ENCODE measurements around the gene SYT7.

Gene SYT7

GRCh38 chr11:61579676-61580270, 1.1 kb downstream of the SYT7 start:
- DNase-seq: no peak

GRCh38 chr11:61578819-61579675, 1.8 kb downstream of the SYT7 start:
- DNase-seq: no peak

DNA sequence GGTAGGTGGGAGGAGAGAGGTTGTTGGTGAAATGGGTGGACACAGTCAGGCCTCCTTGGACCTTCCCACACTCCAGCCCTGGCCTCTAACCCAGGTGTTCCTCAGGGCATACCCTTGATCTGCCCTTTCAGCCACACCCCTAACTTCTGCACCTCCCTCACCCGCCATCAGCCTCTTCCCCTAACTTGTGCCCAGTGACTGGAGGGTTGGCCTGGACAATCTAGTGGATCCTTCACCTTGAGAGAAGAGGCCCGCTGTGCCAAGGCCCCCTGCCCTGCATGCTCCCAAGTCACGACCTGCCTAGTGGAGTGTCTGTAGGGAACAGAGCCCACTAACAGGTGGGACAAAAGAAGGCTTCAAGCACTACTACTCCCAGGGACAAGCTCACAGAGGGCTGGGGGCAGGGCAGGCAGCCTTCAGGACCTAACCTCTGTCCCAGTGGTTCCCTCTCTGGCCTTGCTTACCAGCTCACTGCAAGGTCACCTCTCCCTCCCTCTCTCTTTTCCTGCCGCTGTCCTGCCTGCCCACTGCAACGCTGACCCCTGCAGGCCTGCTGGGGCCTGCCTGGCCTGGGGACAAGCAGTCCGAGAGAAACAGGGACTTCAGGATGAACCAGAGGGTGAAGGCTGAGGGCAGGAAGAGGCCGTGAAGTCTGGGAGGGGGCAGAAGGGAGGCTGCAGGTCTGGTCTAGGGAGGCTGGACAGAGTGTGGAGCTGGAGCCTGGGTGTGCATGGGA, 3.3 kb downstream of the SYT7 start:
- no peak for DNase-seq

GRCh38 chr11:61575886-61576861, 4.7 kb downstream of the SYT7 start:
- no peak for DNase-seq

- no peak for DNase-seq
Observed at GRCh38 chr11:61574611-61575010, 6.3 kb downstream of the SYT7 start.

DNA sequence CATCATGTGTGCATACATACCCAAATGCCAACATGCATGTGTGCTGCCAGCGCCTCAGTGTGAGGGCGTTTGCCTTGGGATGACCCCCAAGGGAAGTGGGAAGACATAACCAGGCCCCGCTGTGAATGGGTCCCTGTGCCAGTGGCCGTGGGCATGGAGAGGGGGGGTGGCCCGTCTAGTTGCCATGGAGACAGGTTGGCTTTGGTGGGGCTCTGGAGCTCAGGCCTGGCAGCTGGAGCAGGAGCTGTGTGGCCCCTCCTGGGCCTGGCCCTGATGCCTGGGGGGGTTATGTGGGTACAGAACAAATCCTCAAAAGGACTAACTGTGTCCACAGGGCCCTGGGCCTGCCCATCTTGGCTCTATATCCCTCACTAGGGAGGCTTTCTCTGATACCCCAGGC, 8.0 kb downstream of the SYT7 start:
- no peak for DNase-seq

DNA sequence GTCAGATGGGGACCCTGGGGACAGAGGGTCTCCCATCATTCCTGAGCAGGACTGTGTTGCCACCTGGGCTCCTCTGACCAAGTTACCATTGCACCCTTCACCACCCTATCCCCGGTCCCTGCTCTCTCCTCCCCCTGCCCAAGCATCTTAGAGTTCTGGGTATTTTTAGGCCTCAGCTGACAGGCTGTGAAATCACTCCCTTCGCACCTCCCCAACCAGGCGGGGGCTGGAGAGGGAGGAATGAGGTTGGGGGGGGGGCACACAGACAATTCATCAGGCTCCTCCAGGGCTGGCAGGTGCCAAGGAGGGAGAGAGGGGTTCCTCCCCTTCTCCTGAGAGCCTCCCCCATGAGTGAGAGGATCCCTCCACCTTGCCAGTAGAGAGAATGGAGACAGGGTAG, 9.0 kb downstream of the SYT7 start:
- no peak for DNase-seq

- DNase-seq: no peak
Observed at GRCh38 chr11:61571337-61571736, 9.5 kb downstream of the SYT7 start.

DNA sequence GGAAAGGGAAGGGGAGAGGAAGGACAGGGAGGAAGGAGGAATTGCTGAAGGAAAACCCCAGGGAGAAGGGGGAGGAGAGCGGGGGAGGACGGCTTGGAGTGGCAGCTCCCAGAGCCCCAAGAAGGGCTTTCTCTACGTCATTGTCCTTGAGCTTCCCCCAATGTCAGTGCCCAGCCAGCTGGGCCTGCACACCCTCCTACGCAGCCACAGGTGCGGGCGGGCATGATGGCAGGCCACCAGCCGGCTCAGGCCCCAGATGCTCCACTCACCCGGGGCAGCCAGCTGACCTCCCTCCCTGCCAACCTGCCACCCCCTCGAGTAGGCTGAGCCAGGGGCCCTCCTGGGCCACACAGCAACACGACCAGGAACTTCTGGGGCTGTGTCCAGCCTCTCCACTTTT, 11.2 kb downstream of the SYT7 start:
- no peak for DNase-seq

GRCh38 chr11:61569018-61569417, 11.9 kb downstream of the SYT7 start:
- DNase-seq: no peak

GRCh38 chr11:61567286-61568061, 13.4 kb downstream of the SYT7 start:
- DNase-seq: peak; percentile 46 to 62

- no peak for DNase-seq
Observed at GRCh38 chr11:61564936-61565696, 15.8 kb downstream of the SYT7 start.

- DNase-seq: no peak
Observed at GRCh38 chr11:61560751-61561150, 20.1 kb downstream of the SYT7 start.

DNA sequence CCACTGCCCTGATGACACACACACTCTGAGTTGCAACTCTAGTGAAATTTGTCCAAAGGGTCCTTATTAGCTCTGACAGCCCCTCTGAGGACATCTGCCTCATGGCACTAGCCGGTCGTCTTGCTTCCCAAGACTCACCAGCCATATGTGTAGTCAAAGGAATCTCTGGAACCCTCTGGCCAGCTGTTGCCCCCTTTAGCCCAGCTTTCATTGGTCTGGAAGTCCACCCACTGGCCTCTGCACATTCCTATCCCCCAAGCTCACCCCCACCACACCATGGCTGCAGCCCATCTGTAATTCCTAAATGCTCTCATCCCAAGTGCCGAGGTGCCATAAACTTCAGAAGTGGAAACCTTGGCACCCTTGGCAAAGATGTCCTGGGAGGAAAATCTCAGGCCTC, 24.3 kb downstream of the SYT7 start:
- no peak for DNase-seq

- no peak for DNase-seq
Observed at GRCh38 chr11:61555978-61556377, 24.9 kb downstream of the SYT7 start.

DNA sequence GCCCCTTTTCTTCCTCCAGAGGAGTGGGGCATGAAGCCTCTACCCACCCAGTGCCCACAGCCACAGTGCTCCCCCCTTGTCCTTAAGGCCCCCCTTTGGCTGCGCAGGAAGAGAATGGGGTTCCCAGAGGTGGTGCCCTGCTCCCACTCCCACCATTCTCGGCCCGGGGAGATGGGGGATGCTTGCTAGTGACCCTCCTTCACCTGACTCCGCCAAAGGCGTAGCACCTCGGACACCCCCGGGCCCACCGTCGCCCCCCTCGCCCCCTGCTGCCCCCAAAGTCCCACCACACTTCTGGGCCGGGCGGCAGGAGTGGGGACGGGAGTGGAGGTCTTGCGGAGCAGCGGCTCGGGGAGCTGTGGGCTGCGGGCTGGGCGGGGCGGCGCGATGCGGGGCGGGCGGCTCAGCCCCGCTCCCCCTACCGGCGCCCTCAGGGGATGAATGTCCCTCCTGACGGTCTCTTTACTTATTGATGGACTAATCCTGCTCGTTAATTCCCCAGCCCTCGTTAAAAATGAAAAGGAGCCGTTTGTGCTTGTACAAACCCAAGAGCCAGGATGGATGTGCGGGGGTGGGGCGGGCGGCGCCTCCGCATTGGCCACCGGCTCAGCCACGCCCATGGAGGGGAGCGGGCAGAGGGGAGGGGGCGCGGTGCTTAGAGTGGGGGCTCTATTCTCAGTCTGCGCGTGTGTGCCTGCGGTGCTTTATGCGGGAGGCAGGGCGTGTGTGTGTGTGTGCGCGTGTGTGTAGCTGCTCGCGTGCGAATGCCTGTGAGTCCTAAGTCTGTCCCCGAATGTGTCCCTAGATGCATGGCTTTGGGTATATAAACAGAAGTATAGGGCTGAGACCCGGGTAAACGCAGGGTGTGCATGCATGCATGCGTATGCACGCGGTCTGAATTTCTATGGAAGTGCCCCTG, 25.6 kb downstream of the SYT7 start:
- no peak for DNase-seq

DNA sequence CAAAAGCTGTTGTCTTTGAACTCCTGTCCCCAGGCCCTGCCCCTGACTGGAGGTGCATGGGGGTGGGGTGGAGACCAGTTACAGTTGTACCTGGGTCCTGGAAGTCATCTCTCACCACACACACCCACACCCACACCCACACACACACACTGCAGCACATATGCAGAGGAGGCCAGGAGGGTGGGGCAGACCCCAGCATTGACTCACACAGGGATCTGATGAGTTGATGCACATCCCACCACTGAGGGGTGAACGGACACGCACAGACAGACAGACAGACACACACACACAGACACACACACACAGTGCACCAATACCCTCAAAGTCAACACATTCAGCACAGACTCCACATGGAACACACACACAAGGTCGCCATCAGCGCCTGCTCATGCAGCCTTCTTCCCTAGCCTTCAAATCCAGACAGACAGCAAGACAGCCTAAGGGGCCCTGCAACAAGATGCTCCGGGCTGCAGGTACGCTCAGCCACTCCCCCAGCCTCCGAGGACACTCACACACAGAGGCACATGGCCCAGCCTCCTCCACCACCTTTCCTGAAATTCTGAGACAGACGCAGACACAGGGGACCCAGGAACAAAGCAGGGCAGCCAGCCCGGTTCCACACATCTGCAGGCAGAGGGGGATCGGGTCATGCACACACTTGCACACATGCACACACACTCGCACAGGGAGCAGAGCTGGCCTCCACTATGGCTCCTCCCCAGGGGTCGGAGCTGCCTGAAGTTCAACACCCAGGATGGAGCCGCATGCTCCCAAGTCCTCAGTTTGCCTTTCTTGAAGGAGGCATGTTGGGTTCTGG, 26.5 kb downstream of the SYT7 start:
- no peak for DNase-seq

- no peak for DNase-seq
Observed at GRCh38 chr11:61553373-61554171, 27.3 kb downstream of the SYT7 start.

Data from bone marrow (tissue), 2 donors.